Hepatocyte (in vitro differentiated cells): ENCODE data around the gene STIMATE. TPM values are rescaled to one million over a fixed set of nuclear protein-coding genes. Genes with fewer than 3 reads are reported as not detected.

ENCODE experiments used
- DNase-seq: peaks from one replicate; pipeline ENCODE4 v3.0.0-alpha.2; 2016; ENCODE audit warnings: low spot score
- H2AFZ ChIP-seq: fragments of 200-600 bp; sonication (generic); 2 replicates; pipeline ENCODE4 v1.6.0; 2016; ENCODE audit warnings: antibody characterized with exemption, mild to moderate bottlenecking
- H3K27ac ChIP-seq: fragments of 200-600 bp; sonication (generic); 2 replicates; pipeline ENCODE4 v1.5.1; 2016; ENCODE audit warnings: mild to moderate bottlenecking
- H3K27me3 ChIP-seq: fragments of 200-600 bp; sonication (generic); 2 replicates; pipeline ENCODE4 v1.6.1; 2016
- H3K36me3 ChIP-seq: fragments of 200-600 bp; sonication (generic); replicated peaks from 2 replicates; pipeline ENCODE4 v1.5.1; 2016; ENCODE audit warnings: low read depth; ENCODE audit not compliant: insufficient read depth
- H3K4me1 ChIP-seq: fragments of 200-600 bp; sonication (generic); 2 replicates; pipeline ENCODE4 v1.5.1; 2016; ENCODE audit warnings: mild to moderate bottlenecking, moderate library complexity; ENCODE audit not compliant: insufficient read depth
- H3K4me2 ChIP-seq: fragments of 200-600 bp; sonication (generic); 2 replicates; pipeline ENCODE4 v1.6.0; 2016
- H3K4me3 ChIP-seq: fragments of 200-600 bp; sonication (generic); 2 replicates; pipeline ENCODE4 v1.5.1; 2016; ENCODE audit warnings: mild to moderate bottlenecking
- H3K79me2 ChIP-seq: fragments of 200-600 bp; sonication (generic); 2 replicates; pipeline ENCODE4 v1.6.0; 2017; ENCODE audit warnings: mild to moderate bottlenecking
- H3K9me2 ChIP-seq: fragments of 200-600 bp; sonication (generic); replicated peaks from 2 replicates; pipeline ENCODE4 v1.6.0; 2017; ENCODE audit warnings: mild to moderate bottlenecking; ENCODE audit not compliant: insufficient read depth
- H3K9me3 ChIP-seq: fragments of 200-600 bp; sonication (generic); 2 replicates; pipeline ENCODE4 v1.5.1; 2016; ENCODE audit warnings: low read depth, mild to moderate bottlenecking
- H4K20me1 ChIP-seq: fragments of 200-600 bp; sonication (generic); 2 replicates; pipeline ENCODE4 v1.6.0; 2016; ENCODE audit warnings: mild to moderate bottlenecking; ENCODE audit not compliant: insufficient read depth, poor library complexity, severe bottlenecking
- EZH2 ChIP-seq: fragments of 200-600 bp; sonication (generic); IDR thresholded peaks from 2 replicates; pipeline ENCODE4 v1.6.1; 2016; ENCODE audit warnings: antibody characterized with exemption, mild to moderate bottlenecking, borderline replicate concordance
- EZH2phosphoT487 ChIP-seq: fragments of 200-600 bp; sonication (generic); IDR thresholded peaks from one replicate; pipeline ENCODE4 v1.6.1; 2018; ENCODE audit warnings: antibody characterized with exemption, mild to moderate bottlenecking, low read depth, moderate library complexity; ENCODE audit not compliant: unreplicated experiment, severe bottlenecking
- WGBS: methylation state at CpG from one replicate; pipeline ENCODE4 v1.1.6; 2016; ENCODE audit warnings: low lambda C conversion rate; ENCODE audit errors: missing lambda C conversion rate; 5-methylcytosine and 5-hydroxymethylcytosine counted together
- polyA plus RNA-seq: library from polyadenylated mRNA; unstranded; fragments of >200 nt; fragmentation: Nextera tagmentation; extraction: Ambion mirVana; gene quantifications from 2 replicates; pipeline ENCODE4 v1.2.1, GENCODE V29; 2016
- total RNA-seq: library from RNA; depleted of rRNA; stranded (reverse); fragments of >200 nt; gene quantifications from 2 replicates; pipeline ENCODE4 v1.2.3, GENCODE V29; 2014
- TF ChIP-seq, protein P1 (sequence below): fragments of 200-600 bp; sonication (generic); IDR thresholded peaks from 2 replicates; pipeline ENCODE4 v1.5.1; 2016; ENCODE audit warnings: antibody characterized with exemption, mild to moderate bottlenecking; ENCODE audit not compliant: poor library complexity

The STIMATE gene
- total and polyA plus RNA-seq, 2 experiments from 2014 or later: 14.5 to 20.4 TPM

- H3K4me3 ChIP-seq: peak overlapping the region; percentile 62
- TF ChIP-seq EZH2: no peak
- TF ChIP-seq, protein P1, sequence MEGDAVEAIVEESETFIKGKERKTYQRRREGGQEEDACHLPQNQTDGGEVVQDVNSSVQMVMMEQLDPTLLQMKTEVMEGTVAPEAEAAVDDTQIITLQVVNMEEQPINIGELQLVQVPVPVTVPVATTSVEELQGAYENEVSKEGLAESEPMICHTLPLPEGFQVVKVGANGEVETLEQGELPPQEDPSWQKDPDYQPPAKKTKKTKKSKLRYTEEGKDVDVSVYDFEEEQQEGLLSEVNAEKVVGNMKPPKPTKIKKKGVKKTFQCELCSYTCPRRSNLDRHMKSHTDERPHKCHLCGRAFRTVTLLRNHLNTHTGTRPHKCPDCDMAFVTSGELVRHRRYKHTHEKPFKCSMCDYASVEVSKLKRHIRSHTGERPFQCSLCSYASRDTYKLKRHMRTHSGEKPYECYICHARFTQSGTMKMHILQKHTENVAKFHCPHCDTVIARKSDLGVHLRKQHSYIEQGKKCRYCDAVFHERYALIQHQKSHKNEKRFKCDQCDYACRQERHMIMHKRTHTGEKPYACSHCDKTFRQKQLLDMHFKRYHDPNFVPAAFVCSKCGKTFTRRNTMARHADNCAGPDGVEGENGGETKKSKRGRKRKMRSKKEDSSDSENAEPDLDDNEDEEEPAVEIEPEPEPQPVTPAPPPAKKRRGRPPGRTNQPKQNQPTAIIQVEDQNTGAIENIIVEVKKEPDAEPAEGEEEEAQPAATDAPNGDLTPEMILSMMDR: no peak
- 8% methylated on average over 9 of the region's 9 CpGs for WGBS
- H4K20me1 ChIP-seq: no peaks in the 10 kb centered on the region
- H3K27me3 ChIP-seq: no peaks in the 10 kb centered on the region
- no peaks in the 10 kb centered on the region for H3K9me3 ChIP-seq
- peaks cover 42% of the 10 kb centered on the region for H3K79me2 ChIP-seq
- DNase-seq: peak; percentile 12
- no peaks in the 10 kb centered on the region for H3K36me3 ChIP-seq
- no peak overlapping the region for H3K27ac ChIP-seq
- H3K4me2 ChIP-seq: peak overlapping the region; percentile 97
- H3K9me2 ChIP-seq: no peaks in the 10 kb centered on the region
- H2AFZ ChIP-seq: peak overlapping the region; percentile 32
- peaks cover 27% of the 10 kb centered on the region for H3K4me1 ChIP-seq
These were observed 735 bp downstream of the STIMATE start for GRCh38 chr3:52896613-52897012.

- H3K27ac ChIP-seq: no peak overlapping the region
- H3K9me3 ChIP-seq: no peaks in the 10 kb centered on the region
- no peak for DNase-seq
- 63% methylated on average over 3 of the region's 3 CpGs for WGBS
- H3K9me2 ChIP-seq: no peaks in the 10 kb centered on the region
- TF ChIP-seq, protein P1: no peak
- TF ChIP-seq EZH2: no peak
- TF ChIP-seq EZH2phosphoT487: no peak
- H3K79me2 ChIP-seq: peaks cover 42% of the 10 kb centered on the region
- H4K20me1 ChIP-seq: no peaks in the 10 kb centered on the region
- no peaks in the 10 kb centered on the region for H3K27me3 ChIP-seq
- H3K36me3 ChIP-seq: no peaks in the 10 kb centered on the region
- peaks cover 30% of the 10 kb centered on the region for H3K4me1 ChIP-seq
- peak overlapping the region; percentile 62 for H3K4me3 ChIP-seq
- no peak overlapping the region for H2AFZ ChIP-seq
- peak overlapping the region; percentile 97 for H3K4me2 ChIP-seq
These were observed 1.2 kb downstream of the STIMATE start for GRCh38 chr3:52896151-52896550.

DNA sequence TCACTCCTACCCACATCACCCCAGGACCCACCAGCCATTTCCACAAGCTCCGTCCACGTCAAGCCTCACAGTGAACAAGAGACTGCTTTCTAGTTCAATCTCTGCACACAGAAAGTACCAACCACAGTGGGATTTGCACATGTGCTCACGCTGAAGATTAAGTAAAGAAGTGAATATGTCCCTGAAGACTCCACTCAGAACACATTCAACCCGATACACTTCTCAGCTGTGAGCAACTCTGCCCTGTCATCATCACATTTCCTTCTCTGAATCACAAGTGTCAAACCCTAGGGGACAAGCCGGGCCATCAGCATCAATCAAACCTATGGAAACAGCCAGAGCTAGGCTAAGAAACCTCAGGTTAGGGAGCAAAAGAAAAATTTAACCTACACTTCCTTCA lies 1.9 kb downstream of the STIMATE start:
- no peak overlapping the region for H3K4me2 ChIP-seq
- no peaks in the 10 kb centered on the region for H3K9me3 ChIP-seq
- peaks cover 37% of the 10 kb centered on the region for H3K4me1 ChIP-seq
- H3K27ac ChIP-seq: no peak overlapping the region
- TF ChIP-seq EZH2phosphoT487 (no peak), EZH2 (no peak)
- TF ChIP-seq, protein P1: no peak
- H3K4me3 ChIP-seq: no peak overlapping the region
- H3K79me2 ChIP-seq: peaks cover 46% of the 10 kb centered on the region
- H3K36me3 ChIP-seq: no peaks in the 10 kb centered on the region
- DNase-seq: no peak
- no peak overlapping the region for H2AFZ ChIP-seq
- WGBS: 81% methylated on average over 5 of the region's 5 CpGs
- no peaks in the 10 kb centered on the region for H4K20me1 ChIP-seq
- H3K9me2 ChIP-seq: no peaks in the 10 kb centered on the region
- no peaks in the 10 kb centered on the region for H3K27me3 ChIP-seq

- no peak overlapping the region for H3K4me2 ChIP-seq
- H3K4me3 ChIP-seq: no peak overlapping the region
- H4K20me1 ChIP-seq: no peaks in the 10 kb centered on the region
- no peak overlapping the region for H3K27ac ChIP-seq
- H3K79me2 ChIP-seq: peaks cover 53% of the 10 kb centered on the region
- peaks cover 37% of the 10 kb centered on the region for H3K4me1 ChIP-seq
- 90% methylated on average over 10 of the region's 10 CpGs for WGBS
- no peaks in the 10 kb centered on the region for H3K9me2 ChIP-seq
- TF ChIP-seq EZH2 (no peak), EZH2phosphoT487 (no peak)
- TF ChIP-seq, protein P1: no peak
- no peaks in the 10 kb centered on the region for H3K27me3 ChIP-seq
- H3K36me3 ChIP-seq: no peaks in the 10 kb centered on the region
- no peak for DNase-seq
- no peak overlapping the region for H2AFZ ChIP-seq
- no peaks in the 10 kb centered on the region for H3K9me3 ChIP-seq
These were observed 2.6 kb downstream of the STIMATE start for GRCh38 chr3:52894756-52895155.
